ENCODE measurements around the gene HIPK2.

HIPK2 gene

GRCh38 chr7:139769761-139770160 is 8.0 kb downstream of the HIPK2 start:
- no peak for DNase-seq (ENCODE audit: low spot score)
- in situ Hi-C loops (cut with MboI; ENCODE audit: low sequenced_read_pairs, unreplicated experiment), result no loop called here
- TF ChIP-seq CTCF (IDR thresholded peaks at IDR 0.05; ENCODE audit: borderline replicate concordance, control extremely low read depth, extremely low read depth, insufficient read depth, missing control alignments), result no peak

DNA sequence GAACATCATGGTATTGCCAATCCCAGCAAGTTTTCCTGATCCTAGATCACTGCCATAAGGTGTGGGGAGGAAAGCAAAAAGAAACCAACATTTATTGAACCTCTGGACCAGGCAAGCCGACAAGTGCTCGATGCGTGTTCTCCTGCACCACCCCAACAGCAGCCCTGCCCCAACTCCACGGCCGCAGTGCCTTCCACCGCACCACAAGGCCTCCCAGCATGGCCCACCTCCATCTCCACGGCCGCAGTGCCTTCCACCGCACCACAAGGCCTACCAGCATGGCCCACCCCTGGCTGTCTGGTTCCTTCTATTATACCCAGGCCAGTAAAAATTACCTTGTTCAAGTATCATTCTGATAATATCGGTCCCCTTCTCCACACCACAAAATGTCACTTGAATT is 8.7 kb downstream of the HIPK2 start:
- in situ Hi-C loops (cut with MboI; ENCODE audit: low sequenced_read_pairs, unreplicated experiment), result no loop called here
- no peak for TF ChIP-seq CTCF (IDR thresholded peaks at IDR 0.05; ENCODE audit: borderline replicate concordance, control extremely low read depth, extremely low read depth, insufficient read depth, missing control alignments)
- DNase-seq (ENCODE audit: low spot score), result no peak

GRCh38 chr7:139768249-139768824 is 9.5 kb downstream of the HIPK2 start:
- no peak for DNase-seq (ENCODE audit: low spot score)
- in situ Hi-C loops (cut with MboI; ENCODE audit: low sequenced_read_pairs, unreplicated experiment), result no loop called here
- TF ChIP-seq CTCF (IDR thresholded peaks at IDR 0.05; ENCODE audit: borderline replicate concordance, control extremely low read depth, extremely low read depth, insufficient read depth, missing control alignments), result no peak

GRCh38 chr7:139767561-139767982 is 10.2 kb downstream of the HIPK2 start:
- TF ChIP-seq CTCF (IDR thresholded peaks at IDR 0.05; ENCODE audit: borderline replicate concordance, control extremely low read depth, extremely low read depth, insufficient read depth, missing control alignments), result no peak
- in situ Hi-C loops (cut with MboI; ENCODE audit: low sequenced_read_pairs, unreplicated experiment), result no loop called here
- DNase-seq (ENCODE audit: low spot score), result peak; percentile 37

- in situ Hi-C loops (cut with MboI; ENCODE audit: low sequenced_read_pairs, unreplicated experiment), result no loop called here
- no peak for DNase-seq (ENCODE audit: low spot score)
- TF ChIP-seq CTCF (IDR thresholded peaks at IDR 0.05; ENCODE audit: borderline replicate concordance, control extremely low read depth, extremely low read depth, insufficient read depth, missing control alignments), result no peak
These were observed 12.7 kb downstream of the HIPK2 start for GRCh38 chr7:139765143-139765542.

DNA sequence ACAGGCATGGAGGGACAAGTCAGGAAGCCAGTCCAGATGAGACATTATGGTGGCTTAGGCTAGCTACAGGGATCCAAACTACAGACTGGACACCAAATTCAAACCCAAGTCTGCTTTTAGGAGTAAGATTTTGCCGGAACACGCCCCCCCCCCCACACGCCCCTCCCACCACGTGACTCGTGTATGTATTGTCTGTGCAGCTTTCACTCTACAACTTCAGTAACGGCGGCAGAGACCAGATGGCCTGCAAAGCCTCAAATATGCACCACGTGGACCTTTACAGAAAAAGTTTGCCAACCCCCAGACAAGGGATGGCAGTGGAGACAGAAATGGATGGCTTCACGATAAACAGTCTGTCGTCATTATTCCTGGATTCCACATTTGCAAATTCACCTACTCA is 14.5 kb downstream of the HIPK2 start:
- DNase-seq (ENCODE audit: low spot score), result no peak
- TF ChIP-seq CTCF (IDR thresholded peaks at IDR 0.05; ENCODE audit: borderline replicate concordance, control extremely low read depth, extremely low read depth, insufficient read depth, missing control alignments), result no peak
- in situ Hi-C loops (cut with MboI; ENCODE audit: low sequenced_read_pairs, unreplicated experiment), result no loop called here
